RKO (cell line): Measurements from ENCODE around the gene PGC.

Experiments
- DNase-seq: peaks from one replicate; pipeline ENCODE4 v3.0.0-alpha.2; 2016; ENCODE audit warnings: low spot score

PGC gene

DNA sequence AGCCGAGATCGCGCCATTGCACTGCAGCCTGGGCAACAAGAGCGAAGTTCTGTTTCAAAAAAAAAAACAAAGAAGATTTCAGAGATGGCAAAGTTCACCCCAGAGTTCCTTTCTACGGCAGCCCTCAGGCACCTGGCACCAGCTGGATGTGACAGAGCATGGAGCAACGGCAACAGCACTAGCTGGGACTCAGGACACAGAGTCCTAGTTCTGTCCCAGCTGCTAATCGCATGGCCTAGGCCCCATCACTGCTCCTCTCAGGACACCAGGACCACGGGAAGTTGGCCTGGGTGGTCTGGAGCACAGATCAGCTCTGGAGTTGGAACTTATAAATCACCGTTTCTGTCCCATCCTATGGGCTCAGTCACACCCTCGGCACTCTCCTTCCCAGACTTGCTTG is 1.1 kb downstream of the PGC start:
- DNase-seq = no peak

DNA sequence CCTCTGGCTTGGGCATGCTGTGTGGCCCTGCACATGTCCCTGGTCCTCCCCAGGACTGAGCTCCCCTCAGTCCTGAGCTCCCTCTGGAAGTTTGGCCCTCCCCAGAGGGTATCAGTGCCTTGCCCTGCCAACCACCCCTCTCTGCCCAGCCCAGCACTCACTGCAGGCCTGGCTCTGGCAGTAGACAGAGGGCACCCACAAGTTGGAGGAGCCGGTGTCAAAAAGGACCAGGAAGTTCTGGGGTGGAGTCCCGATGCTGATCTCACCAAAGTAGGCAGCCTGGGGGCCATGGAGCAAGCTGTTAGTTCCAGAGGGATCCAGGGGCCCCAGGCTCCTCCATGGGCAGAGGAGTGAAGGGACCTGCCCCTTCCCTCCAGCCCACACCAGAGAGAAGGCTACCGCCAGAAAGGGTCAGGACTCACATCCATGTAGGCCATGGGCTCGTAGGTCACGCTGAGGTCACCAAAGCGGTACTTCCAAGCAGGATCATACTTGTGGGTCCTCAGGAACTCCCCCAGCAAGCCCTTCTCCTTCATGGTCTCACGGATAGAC is 2.9 kb downstream of the PGC start:
- DNase-seq = no peak

DNA sequence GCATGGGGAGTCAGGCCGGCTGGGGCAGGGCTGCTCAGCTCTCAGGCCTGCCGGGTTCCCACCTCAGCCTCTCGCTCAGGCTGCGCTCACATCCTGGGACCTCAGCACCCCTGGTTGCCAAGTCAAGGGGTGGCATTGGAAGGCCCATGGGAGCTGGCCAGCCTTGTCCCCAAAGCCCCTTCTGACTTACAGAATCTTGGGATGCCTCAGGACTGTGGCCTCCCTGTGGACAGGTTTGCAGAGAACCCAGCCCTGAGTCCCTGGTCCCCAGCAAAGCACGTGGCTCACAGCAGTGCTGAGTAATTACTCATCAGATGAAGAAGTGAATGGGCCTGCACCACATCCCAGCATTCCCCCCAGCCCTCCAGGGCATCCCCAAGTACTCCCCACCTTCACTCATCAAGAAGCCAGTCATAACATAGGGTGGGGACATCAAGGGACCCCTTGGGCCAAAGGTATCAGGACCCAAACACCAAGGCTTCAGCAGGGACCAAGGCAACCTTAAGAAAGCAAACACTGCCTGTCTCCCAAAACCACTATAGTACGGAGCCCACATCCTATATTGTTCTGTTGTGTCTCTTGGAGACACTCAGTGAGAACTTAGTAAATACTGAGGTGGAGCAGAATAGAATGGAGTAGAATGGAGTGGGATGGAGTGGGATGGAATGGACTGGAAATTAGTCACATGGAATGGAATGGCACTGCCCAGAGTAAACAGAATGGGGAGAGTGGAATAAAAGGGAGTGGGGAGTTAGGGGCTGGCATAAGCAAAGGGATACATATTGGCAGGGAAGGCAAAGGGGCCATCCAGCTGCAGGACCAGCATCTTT is 3.6 kb downstream of the PGC start:
- DNase-seq = no peak

DNA sequence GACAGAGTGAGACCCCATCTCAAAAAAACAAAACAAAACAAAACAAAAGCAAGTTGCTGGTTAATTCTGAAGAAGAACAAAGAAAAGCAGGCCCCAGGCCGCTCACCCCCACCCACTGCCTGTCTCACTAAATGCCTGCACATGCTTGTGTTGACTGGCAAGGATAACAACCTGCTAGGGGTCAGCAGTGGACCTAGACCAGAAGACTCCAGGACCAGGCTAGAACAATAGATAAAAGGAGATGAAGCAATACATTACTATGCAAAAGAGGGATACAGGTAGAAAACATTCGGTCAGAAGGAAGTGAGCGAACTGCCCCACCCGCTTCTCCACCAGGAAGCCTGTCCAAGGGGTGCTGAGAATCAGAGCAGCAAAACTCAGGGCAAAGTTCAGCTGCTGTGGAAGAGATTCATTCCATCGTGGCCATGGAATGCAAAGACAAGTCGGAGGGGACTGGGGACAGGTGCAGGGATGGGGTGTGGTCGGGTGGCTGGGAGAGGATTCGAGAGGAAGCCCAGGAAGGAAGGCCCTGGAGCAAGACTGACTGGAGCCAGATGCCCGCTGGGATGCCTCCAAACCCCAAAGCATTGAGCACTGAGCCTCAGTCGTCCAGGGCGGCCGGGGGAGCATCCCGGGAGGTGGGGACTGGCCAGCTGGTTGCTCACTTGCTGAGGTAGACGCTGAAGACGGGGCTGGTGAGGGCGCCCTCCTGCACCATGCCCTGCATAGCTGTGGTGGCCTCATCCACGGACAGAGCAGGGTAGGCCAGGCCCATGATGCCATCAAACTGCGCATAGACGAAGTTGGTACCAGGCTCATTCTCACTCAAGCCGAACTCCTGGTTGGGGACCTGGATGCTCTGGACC is 5.3 kb downstream of the PGC start:
- no peak for DNase-seq

DNA sequence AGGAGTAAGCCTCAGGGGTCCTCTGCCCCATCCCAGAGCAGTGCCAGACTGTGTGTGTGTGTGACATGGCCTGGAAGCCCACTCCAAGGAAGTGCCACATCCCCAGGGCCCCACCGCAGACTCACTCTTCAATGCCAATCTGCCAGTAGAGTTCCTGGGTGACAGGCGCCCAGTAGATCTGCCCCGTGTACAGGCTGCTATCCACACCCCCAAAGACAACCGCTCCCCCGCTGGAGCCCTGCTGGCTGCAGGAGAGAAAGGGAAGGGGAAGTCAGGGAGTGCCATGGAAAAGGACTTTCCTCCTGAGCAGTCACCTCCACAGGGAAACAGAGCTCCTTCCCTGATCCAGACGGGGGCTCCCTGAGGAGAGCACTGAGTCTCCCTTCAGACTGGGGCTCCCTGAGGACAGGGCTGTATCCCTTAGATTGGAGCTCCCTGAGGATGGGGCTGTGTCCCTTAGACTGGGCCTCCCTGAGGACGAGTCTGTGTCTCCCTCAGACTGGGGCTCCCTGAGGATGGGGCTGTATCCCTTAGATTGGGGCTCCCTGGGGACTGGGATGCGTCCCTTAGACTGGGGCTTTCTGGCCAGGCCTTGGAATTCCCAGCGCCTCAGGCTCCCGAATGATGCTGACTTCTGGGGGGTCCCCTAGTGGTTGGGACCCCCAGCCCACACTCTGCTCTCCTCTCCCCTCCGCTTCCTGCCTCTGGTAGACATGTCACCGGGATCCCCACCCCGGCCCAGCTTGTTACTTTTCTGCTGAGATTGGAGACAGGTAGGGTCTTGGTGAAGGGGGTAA is 6.6 kb downstream of the PGC start:
- DNase-seq = no peak

DNA sequence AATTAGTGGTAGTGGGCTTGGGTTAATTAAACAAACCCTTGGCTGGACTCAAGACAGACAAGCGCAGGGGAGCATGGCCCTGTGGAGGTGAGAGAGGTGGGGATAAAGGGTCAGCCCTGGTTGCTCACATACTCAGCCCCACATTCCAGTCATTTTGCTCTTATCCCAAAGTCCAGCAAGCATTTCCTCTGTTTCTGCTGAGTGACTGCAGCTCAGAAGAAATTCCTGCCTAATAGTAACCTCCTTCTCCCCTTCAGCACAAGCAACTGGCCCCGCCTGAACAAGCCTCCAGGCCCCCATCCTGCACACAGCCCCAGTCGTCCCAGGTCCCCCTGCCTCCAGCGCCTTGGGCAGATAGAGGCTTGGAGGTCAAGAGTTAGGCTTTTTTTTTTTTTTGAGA is 8.2 kb downstream of the PGC start:
- DNase-seq = no peak

DNA sequence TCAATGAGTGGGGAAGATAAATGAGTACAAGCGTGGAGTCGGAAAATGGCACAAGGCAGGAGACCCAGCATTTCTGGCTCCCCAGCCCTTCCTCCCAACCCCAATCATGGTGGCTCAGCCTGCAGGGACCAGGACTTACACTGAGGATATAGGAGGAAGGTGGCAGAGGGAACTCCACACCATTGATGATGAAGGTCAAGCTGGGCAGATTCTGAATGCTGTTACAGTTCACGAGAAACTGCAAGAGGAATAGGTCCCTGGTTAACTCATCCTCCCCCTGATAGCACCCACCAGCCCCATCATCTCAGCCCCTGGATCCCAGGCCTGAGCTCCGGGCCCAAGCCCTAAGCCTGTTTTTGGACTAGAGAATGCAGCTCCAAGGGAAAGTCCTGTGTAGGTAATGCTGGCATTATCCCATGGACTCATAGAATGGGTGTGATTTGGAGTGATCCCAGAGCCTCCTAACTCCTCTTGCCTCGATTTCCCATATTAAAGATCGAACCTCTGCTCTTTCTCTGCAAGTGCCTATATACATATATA is 9.5 kb downstream of the PGC start:
- DNase-seq = no peak

DNA sequence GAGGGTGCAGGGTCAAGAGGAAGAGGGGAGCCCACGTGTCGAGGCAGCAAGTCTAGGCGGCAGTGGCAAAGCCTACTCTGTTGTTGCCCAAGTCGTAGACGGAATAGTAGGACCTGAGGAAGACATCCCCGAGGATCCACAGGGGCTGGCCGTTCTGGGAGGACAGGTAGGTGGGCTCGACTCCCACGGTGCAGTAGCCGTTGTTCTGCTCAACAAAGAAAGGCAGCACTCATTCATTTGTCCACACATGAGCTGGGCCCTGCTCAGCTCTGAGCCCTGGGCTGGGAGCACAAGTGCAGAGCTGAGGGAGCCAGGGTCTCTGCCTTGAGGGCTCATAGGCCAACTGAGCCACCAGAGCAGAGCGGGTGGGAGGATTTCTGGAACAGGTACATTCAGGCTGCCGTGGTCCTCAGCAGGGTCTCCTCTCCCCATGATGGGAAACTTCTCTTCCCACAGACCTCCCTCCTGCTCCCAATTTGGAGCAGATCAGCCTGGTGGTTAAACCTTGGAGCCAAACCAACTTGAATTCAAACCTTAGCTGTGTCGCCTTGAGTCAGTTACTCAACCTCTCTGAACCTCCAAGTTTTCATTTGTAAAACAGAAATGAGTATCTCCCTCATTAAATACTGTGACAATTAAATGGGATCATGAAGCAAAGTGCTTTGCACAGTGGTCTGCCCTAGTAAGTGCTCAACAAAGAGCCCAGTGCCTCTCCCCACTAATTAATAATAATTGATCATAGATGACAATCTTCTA is 10.2 kb downstream of the PGC start:
- no peak for DNase-seq

DNA sequence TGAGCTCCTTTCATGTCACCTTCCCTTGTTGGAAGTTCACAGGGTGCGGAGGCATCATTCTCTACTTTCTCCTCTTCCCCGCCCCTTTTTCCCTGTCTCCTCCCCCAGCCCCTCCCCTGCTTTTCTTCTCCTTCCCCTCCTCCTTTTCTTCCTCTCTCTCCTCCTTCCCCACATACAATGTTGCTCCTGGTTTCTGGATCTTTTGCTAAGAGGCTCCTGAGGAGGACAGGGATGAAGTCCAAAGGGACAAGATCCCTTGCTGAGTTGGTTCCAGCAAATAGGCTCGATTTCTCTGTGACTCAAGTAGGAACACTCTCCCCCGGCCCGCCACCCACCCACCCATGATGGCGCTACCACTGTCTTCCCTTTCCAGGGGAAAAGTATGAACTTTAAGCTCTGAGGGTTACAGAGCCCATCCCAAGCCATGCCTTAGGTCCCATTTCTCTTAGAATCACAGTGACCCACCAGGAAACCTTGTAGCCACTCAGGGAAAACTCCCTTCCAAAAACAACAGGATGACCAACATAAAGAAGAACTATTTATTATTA is 10.9 kb downstream of the PGC start:
- no peak for DNase-seq

DNA sequence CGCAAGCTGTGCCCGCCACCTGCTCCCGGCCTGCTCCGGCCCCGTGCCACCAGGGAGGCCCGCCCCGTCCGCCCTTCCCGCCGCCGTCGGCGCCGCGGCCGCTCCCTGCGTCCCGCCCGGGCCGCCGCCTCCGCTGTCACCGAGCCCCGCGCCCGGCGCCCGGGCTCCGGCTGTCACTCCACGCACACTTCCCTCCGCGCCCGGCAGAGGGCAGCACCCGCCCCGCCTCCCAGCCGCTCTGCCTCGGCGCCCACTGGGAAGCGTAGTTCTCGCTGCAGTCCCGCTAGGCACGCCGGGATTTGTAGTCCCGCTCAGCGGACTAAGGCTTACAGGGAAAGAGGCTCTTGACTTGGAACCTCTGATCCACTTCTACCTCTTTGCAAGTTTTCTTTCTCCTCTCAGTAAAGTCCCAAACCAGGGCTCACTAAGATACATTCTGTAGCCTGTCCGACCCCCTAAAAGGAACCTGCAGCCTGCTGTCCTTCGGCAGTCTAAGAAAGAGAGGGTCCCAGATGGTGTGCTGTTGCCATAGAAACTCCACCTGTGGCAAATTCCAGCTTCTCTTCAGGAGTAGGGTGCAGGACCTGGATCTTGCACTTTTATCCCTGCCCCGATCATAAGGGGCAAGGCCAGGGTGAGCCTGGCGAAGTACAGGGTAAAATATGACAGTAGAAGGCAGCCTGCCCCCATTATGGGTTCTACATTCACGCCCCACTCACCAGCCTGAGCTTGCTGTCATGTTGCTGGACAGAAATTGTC is 11.6 kb downstream of the PGC start, which contains the start of gene TFEB:
TSS of gene TFEB (minus strand) at position 182 of the 759 bp plus-strand sequence. CDS start 44,395 bp downstream, outside the sequence.
- peak; percentile 89 for DNase-seq

DNA sequence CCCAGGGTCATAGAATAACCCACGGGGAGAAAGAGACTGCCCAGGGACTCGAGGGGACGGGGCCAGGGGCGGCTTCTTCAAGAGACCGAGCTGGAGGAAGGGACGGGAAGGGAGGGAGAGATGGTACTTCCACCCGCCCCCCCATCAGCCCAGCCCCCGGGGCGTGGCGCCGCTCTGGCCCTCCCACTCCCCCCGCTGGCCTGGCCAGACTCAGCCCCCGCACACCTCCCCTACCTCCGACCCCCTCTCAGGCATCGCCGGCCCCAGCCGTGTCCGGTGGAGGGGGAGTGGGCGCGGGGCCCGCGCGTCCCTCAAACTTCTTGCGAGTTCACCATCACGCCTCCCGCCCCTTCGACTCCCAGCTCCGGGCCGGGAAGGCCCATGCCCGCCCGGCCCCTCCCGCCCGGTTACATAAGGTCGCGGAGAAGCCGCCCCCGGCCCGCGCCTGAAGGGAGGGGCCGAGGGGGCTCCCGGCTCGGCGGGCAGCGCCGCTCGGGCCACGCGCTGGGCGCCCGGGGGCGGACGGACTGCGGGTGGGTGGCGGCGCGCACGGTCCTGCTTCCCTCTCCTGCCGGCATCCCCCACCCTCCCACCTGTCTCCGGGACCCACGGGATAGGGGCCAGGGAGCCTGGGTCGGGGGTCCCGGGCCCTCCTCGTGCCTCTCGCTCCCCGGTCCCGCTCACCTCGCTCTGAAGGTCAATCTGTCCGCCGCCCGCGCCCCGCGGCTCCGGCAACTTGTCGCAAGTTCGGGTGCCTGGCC is 12.4 kb downstream of the PGC start:
- DNase-seq = peak; percentile 71

DNA sequence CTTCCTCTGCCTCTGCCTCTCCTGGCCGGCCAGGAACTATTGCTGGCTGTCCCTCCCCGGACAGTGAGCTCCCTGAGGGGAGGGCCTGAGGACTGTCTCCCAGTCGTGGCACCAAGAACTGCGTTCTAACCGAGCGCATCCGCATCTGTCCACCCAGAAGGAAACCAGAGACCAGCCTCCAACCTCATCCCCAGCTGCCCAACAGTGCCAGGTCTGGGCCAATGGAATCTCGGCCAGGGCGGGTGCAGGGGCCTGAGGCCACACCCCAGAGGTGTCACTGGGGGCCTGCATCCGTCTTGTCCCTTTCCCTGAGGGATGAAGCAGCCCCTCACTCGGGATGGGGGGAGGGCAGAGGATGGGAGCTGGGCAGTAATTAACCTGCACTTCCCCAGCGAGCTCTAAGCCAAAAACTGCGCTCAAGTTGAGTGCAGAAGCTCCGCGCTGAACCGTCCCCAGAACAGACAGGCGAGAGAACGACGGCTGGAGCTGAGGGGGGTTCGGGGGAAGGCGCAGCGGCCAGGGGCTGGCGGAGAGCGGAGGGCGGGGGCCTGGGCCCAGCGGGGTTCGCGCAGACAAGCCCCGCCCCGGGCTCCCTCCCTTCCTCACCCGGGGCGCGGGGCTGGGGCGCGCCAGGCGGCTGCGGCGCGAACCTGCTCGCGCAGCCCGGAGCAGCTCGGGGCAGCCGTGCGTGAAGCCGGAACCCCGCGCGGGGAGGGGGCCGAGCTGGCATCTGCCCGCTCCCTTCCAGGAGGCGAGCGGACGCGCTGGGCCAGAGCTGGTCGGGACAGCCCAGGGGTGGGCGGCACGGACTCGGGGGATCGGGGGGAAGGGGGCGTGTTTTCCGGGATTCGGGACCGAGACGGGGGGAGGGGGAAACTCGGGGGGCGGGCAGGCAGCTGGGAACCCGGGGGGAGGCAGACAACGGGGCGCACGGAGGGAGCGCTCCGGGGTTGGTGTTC is 13.2 kb downstream of the PGC start:
- peak; percentile 71 for DNase-seq

DNA sequence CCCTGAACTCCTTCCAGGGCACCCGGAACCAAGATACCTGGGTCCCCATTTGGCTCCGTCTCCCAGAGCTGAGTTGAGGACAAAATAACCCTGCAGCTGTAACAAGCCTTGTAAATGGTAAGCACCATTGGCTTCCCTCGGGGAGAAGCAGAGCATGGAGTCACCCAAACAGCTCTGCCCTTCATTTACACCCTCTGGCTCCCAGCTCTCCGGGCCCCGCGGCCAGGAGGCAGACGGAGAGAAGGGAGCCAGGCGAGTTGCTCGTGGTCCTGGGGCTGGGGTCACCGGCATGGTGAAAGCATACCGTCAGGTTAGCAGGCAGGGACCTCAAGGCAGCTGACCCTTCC is 13.9 kb downstream of the PGC start:
- no peak for DNase-seq

DNA sequence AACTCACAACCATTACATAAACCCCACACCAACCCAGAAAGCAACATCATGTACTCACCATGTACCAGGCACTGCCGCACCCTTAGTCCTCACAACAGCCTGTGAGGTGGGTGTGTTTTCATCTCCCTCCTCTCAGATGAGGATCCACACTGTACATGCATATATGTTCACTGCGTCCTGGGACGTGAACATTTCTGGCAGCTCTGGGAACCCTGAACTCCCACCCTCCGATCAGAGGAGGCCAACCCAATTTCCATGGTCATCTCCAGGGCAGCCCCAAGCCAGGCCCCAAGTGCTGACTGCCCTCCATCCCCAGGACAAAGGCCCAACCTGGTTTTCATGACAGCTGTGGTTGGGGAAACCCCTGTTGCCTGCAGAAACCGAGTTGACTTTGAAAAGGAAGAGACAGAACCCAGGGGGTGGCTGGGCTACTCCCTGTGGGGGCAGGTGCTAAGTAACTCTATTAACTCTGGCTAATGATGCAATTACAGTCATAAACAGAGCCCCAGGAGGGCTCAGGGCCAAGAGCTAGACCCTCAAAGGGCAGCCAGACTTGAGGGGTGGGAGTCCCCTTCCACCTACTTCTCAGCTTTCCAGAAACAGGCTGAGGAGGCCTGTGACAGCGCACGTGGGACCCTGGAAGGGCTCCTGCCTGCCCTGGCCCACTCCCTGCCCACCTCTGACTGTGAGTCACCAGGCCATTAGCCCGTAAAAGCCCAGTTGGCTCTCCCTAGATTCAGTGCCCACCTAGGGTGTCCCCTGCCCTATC is 14.4 kb downstream of the PGC start:
- no peak for DNase-seq

DNA sequence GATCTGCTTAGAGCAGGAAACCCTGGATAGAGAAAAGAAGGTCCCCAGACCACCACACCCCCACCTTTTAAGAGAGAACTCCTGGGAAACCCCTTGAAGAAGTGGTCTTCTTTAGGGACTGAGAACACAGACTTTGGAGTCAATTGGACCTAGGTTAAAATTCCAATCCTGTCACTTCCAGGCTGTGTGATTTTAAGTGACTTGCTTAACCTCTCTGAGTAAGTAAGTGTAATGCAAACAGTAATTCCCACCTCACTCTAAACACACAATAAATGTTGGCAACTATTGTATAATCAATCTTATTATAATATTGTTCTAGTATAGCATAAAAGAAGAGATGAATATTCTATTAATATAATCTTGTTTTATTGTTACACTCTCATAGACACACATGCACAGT is 15.0 kb downstream of the PGC start:
- DNase-seq = no peak

DNA sequence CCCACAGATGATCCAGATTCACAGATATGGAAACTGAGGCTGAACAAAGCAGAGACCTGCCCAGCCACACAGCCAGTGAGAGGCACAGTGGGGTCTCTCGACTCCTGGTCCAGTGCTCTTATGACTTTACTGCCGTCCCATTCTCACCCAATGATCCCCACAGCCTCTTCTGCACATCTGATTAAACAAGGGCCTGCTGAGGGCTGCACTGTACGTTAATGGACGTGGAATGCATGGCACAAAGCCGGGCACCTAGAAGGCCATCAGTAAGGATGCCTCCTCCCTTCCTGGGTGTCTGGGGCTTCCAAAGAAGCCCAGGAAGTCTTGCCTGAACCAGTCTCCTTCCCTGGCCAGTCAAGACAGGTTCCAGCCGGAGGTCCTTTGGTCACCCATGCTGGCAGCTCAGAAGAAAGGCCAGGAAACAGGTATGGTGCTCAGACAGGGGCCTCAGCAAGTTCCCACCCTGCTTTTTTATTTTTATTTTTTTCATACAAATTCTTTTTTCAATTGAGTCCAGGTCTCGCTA is 15.6 kb downstream of the PGC start:
- DNase-seq = no peak
